Neuronal stem cell (in vitro differentiated cells): Measurements from ENCODE around the gene PDE5A.
A peak's percentile ranks its signal among the peaks of the same experiment; 100 is the strongest.

Experiments
- DNase-seq: peaks from one replicate; pipeline ENCODE4 v3.0.0-alpha.2; 2013; ENCODE audit warnings: low spot score
- H2AFZ ChIP-seq: one replicate; pipeline ENCODE4 v1.6.1; 2013; ENCODE audit warnings: mild to moderate bottlenecking, low read length, inconsistent platforms
- H2AK5ac ChIP-seq: 2 replicates; pipeline ENCODE4 v1.6.1; 2013; ENCODE audit warnings: low read depth, mild to moderate bottlenecking, inconsistent platforms, low read length, moderate library complexity, mixed read lengths
- H2BK120ac ChIP-seq: 2 replicates; pipeline ENCODE4 v1.6.1; 2013; ENCODE audit warnings: low read depth, mild to moderate bottlenecking, inconsistent platforms, low read length, moderate library complexity, mixed read lengths
- H2BK12ac ChIP-seq: one replicate; pipeline ENCODE4 v1.6.1; 2013; ENCODE audit warnings: low read length, inconsistent platforms
- H2BK15ac ChIP-seq: 2 replicates; pipeline ENCODE4 v1.6.1; 2013; ENCODE audit warnings: mild to moderate bottlenecking, low read length, inconsistent platforms, mixed read lengths
- H2BK5ac ChIP-seq: one replicate; pipeline ENCODE4 v1.6.1; 2013; ENCODE audit warnings: inconsistent platforms, mild to moderate bottlenecking, low read length, moderate library complexity
- H3K14ac ChIP-seq: one replicate; pipeline ENCODE4 v1.6.1; 2013; ENCODE audit warnings: low read length, inconsistent platforms
- H3K18ac ChIP-seq: 2 replicates; pipeline ENCODE4 v1.6.1; 2013; ENCODE audit warnings: low read length, inconsistent platforms
- H3K23ac ChIP-seq: 2 replicates; pipeline ENCODE4 v1.6.1; 2013; ENCODE audit warnings: low read depth, mild to moderate bottlenecking, mixed read lengths, low read length, inconsistent platforms; ENCODE audit not compliant: poor library complexity
- H3K27ac ChIP-seq: replicated peaks from 3 replicates; pipeline ENCODE4 v1.5.1; 2013; ENCODE audit warnings: low read length, inconsistent platforms
- H3K27me3 ChIP-seq, 3 experiments: 2 replicates each; pipeline ENCODE4 v1.6.1; 2013; ENCODE audit warnings: low read length in 3 of 3, mild to moderate bottlenecking in 2 of 3, inconsistent platforms in 1 of 3, low read depth in 1 of 3, mixed read lengths in 1 of 3, moderate library complexity in 1 of 3; ENCODE audit not compliant: control insufficient read depth in 3 of 3, insufficient read depth in 3 of 3
- H3K36me3 ChIP-seq, 2 donors: replicated peaks in 1 of 2; 2 replicates each; pipeline ENCODE4 v1.6.1; 2013; ENCODE audit warnings: low read length in 2 of 2; ENCODE audit not compliant: control insufficient read depth in 2 of 2, insufficient read depth in 2 of 2
- H3K4ac ChIP-seq: 2 replicates; pipeline ENCODE4 v1.6.1; 2013; ENCODE audit warnings: inconsistent platforms, mild to moderate bottlenecking, low read length, moderate library complexity
- H3K4me1 ChIP-seq, 2 donors: 1 replicate in 1 of 2; 2 replicates in 1 of 2; pipeline ENCODE4 v1.6.1; 2013; ENCODE audit warnings: low read length in 2 of 2, low read depth in 1 of 2; ENCODE audit not compliant: control insufficient read depth in 2 of 2, insufficient read depth in 1 of 2
- H3K4me2 ChIP-seq: one replicate; pipeline ENCODE4 v1.6.1; 2013; ENCODE audit warnings: mild to moderate bottlenecking, low read length, inconsistent platforms; ENCODE audit not compliant: insufficient read depth, poor library complexity, severe bottlenecking
- H3K4me3 ChIP-seq, 2 donors: 2 replicates each; pipeline ENCODE4 v1.5.1; 2013; ENCODE audit warnings: low read length in 2 of 2, mild to moderate bottlenecking in 2 of 2, inconsistent platforms in 1 of 2, moderate library complexity in 1 of 2
- H3K79me1 ChIP-seq: one replicate; pipeline ENCODE4 v1.6.1; 2013; ENCODE audit warnings: low read depth, mild to moderate bottlenecking, inconsistent platforms, low read length, moderate library complexity
- H3K9ac ChIP-seq: one replicate; pipeline ENCODE4 v1.6.1; 2013; ENCODE audit warnings: mild to moderate bottlenecking, low read depth, low read length, inconsistent platforms; ENCODE audit not compliant: poor library complexity
- H3K9me3 ChIP-seq, 2 donors: replicated peaks in 1 of 2; 2 replicates each; pipeline versions ENCODE3 to v1.6.1; 2013; ENCODE audit warnings: low read length in 2 of 2, mild to moderate bottlenecking in 2 of 2, inconsistent platforms in 1 of 2, low read depth in 1 of 2, mixed read lengths in 1 of 2, moderate library complexity in 1 of 2; ENCODE audit not compliant: control insufficient read depth in 2 of 2, insufficient read depth in 1 of 2
- H4K8ac ChIP-seq: one replicate; pipeline ENCODE4 v1.6.1; 2013; ENCODE audit warnings: low read depth, mild to moderate bottlenecking, inconsistent platforms, low read length, moderate library complexity
- H4K91ac ChIP-seq: one replicate; pipeline ENCODE4 v1.6.1; 2013; ENCODE audit warnings: low read length, low read depth, mild to moderate bottlenecking, inconsistent platforms; ENCODE audit not compliant: poor library complexity
- WGBS, 2 donors: extraction: QIAGEN DNeasy Blood & Tissue Kit; methylation state at CpG; one replicate each; pipeline ENCODE4 v1.1.7; 2013; ENCODE audit warnings: missing lambda C conversion rate in 2 of 2, mixed read lengths in 1 of 2; ENCODE audit not compliant: insufficient read length in 2 of 2, insufficient replicate concordance in 1 of 2; ENCODE audit errors: extremely low coverage in 2 of 2; 5-methylcytosine and 5-hydroxymethylcytosine counted together

The PDE5A gene

DNA sequence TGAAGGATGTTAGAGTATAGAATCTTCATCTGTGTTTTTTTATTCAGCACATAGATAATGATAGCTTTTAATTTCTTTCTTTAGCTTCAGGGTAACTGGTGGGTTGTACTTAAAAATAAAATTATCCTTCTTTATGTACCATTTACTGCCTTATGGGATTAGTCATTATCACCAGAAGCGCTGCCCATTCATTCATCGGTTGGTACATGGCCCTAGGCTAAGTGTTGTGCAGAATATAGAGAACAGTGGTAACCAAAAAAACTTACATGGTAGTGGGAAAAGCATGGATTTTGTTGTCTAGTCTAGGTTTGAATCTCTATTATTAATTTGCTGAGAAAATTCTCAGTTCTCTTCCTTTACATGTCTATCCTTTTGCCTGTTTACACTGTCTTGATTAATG is 43.5 kb upstream of the PDE5A start:
- H2BK5ac ChIP-seq = no peak overlapping the region
- no peak overlapping the region for H4K8ac ChIP-seq
- no peak overlapping the region for H2BK120ac ChIP-seq
- no CpG with 5 or more reads among the region's 2 CpGs for WGBS, 2 donors
- no peaks in the 10 kb centered on the region for H3K9me3 ChIP-seq
- no peak overlapping the region for H3K4me2 ChIP-seq
- no peaks in the 10 kb centered on the region for H3K27me3 ChIP-seq
- H3K23ac ChIP-seq = no peak overlapping the region
- no peak overlapping the region for H2AFZ ChIP-seq
- no peak overlapping the region for H2AK5ac ChIP-seq
- no peaks in the 10 kb centered on the region for H3K79me1 ChIP-seq
- no peak overlapping the region for H3K27ac ChIP-seq
- no peak overlapping the region for H3K14ac ChIP-seq
- no peaks in the 10 kb centered on the region for H3K4me1 ChIP-seq
- H2BK12ac ChIP-seq = no peak overlapping the region
- no peak overlapping the region for H4K91ac ChIP-seq
- no peak overlapping the region for H2BK15ac ChIP-seq
- H3K4me3 ChIP-seq = no peak overlapping the region
- no peak overlapping the region for H3K9ac ChIP-seq
- H3K36me3 ChIP-seq = no peaks in the 10 kb centered on the region
- no peak overlapping the region for H3K4ac ChIP-seq
- no peak for DNase-seq
- no peak overlapping the region for H3K18ac ChIP-seq

DNA sequence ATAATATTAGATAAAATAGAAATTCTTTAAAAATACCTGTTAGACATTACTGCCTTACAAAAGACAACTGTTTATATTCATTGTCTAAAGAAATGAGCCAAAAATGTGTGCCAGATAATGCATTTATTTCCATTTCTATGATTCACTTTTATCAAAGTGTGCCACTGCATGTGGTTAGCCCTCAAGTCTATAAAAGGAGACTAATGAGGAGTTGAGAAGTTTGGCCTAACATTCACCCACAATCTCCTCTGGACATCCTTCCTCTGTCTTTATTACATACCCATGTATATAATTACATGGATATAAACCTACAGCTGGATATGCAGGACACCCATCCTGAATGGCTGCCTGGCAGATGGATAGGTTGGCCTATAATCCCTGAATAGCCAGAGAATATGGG is 42.6 kb upstream of the PDE5A start:
- H3K4me2 ChIP-seq = no peak overlapping the region
- H3K14ac ChIP-seq = no peak overlapping the region
- H2BK120ac ChIP-seq = no peak overlapping the region
- no peaks in the 10 kb centered on the region for H3K36me3 ChIP-seq
- no peak overlapping the region for H4K91ac ChIP-seq
- no peak overlapping the region for H3K9ac ChIP-seq
- H3K27me3 ChIP-seq = no peaks in the 10 kb centered on the region
- H2BK12ac ChIP-seq = no peak overlapping the region
- H3K4me1 ChIP-seq = peaks cover 4% of the 10 kb centered on the region in 2 donors
- H3K4ac ChIP-seq = no peak overlapping the region
- H3K27ac ChIP-seq = no peak overlapping the region
- no peak overlapping the region for H2AK5ac ChIP-seq
- no peak overlapping the region for H3K18ac ChIP-seq
- no peak for DNase-seq
- no peak overlapping the region for H4K8ac ChIP-seq
- H2BK5ac ChIP-seq = no peak overlapping the region
- H3K9me3 ChIP-seq = no peaks in the 10 kb centered on the region
- no peak overlapping the region for H2AFZ ChIP-seq
- H3K4me3 ChIP-seq = no peak overlapping the region
- H2BK15ac ChIP-seq = no peak overlapping the region
- H3K79me1 ChIP-seq = no peaks in the 10 kb centered on the region
- no peak overlapping the region for H3K23ac ChIP-seq

DNA sequence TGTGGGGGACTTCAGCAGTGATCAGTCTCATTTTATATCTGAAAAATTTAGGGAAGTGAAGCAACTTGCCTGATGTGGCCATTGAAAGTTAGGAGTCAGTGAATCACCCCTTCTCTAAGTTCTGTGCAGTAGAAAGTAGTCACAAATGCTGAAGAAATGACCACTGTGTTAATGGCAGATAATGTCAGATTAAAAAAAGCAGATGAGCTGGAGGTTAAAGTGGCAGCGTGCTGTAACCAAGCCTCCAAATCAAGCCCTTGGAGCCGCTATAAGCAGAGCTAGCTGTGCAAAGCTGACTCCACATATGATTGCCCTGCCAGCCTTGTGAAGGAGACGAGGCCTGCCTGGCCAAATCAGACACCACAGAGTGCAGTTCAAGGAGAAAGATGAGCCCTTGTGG is 39.2 kb upstream of the PDE5A start:
- H3K14ac ChIP-seq = no peak overlapping the region
- DNase-seq = no peak
- no peak overlapping the region for H2AFZ ChIP-seq
- H2BK12ac ChIP-seq = no peak overlapping the region
- peaks cover 4% of the 10 kb centered on the region in 2 donors for H3K4me1 ChIP-seq
- no peaks in the 10 kb centered on the region for H3K27me3 ChIP-seq
- H2AK5ac ChIP-seq = no peak overlapping the region
- H3K9me3 ChIP-seq = no peaks in the 10 kb centered on the region
- WGBS, 2 donors = no CpG with 5 or more reads among the region's 3 CpGs
- H3K23ac ChIP-seq = no peak overlapping the region
- H3K79me1 ChIP-seq = no peaks in the 10 kb centered on the region
- no peak overlapping the region for H2BK15ac ChIP-seq
- no peak overlapping the region for H3K4ac ChIP-seq
- no peak overlapping the region for H3K4me3 ChIP-seq
- no peak overlapping the region for H3K18ac ChIP-seq
- no peak overlapping the region for H4K8ac ChIP-seq
- H2BK120ac ChIP-seq = no peak overlapping the region
- H3K27ac ChIP-seq = no peak overlapping the region
- H3K4me2 ChIP-seq = no peak overlapping the region
- no peaks in the 10 kb centered on the region for H3K36me3 ChIP-seq
- H2BK5ac ChIP-seq = no peak overlapping the region
- no peak overlapping the region for H3K9ac ChIP-seq
- H4K91ac ChIP-seq = no peak overlapping the region

DNA sequence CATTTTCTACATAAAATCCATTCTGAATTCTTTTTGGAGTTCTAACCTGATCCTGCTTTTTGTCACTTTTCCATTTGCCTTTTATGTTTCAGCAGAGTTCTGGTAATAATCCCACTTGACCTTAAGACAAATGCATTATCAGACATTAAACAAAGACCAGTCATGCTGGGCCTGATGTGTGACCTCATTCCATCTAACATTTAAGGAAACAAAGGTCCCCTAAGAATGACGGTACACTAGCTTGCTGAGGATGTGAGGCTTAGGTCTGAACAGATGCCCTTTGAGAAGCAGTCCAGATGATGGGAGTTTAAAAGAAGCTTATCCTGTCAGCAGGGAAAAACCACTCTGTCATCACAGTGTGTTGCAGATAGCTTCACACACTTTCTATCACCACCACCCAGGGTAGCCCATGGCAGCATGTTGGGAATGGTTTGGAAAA is 38.1 kb upstream of the PDE5A start:
- H2AK5ac ChIP-seq = no peak overlapping the region
- H3K4ac ChIP-seq = no peak overlapping the region
- peaks cover 4% of the 10 kb centered on the region in 2 donors for H3K4me1 ChIP-seq
- H3K4me2 ChIP-seq = no peak overlapping the region
- H2BK15ac ChIP-seq = no peak overlapping the region
- no peak overlapping the region for H3K23ac ChIP-seq
- no peak overlapping the region for H2BK5ac ChIP-seq
- H3K36me3 ChIP-seq = no peaks in the 10 kb centered on the region
- no CpG with 5 or more reads among the region's 1 CpG for whole genome bisulfite sequencing, 2 donors
- no peak overlapping the region for H3K27ac ChIP-seq
- H4K91ac ChIP-seq = no peak overlapping the region
- no peaks in the 10 kb centered on the region for H3K79me1 ChIP-seq
- H3K9ac ChIP-seq = no peak overlapping the region
- no peaks in the 10 kb centered on the region for H3K27me3 ChIP-seq
- no peak overlapping the region for H3K14ac ChIP-seq
- H2AFZ ChIP-seq = no peak overlapping the region
- no peak overlapping the region for H2BK120ac ChIP-seq
- DNase-seq = peak; percentile 8
- H2BK12ac ChIP-seq = no peak overlapping the region
- no peak overlapping the region for H3K18ac ChIP-seq
- H3K9me3 ChIP-seq = no peaks in the 10 kb centered on the region
- H3K4me3 ChIP-seq = no peak overlapping the region
- H4K8ac ChIP-seq = no peak overlapping the region
